Loucy (cell line): ENCODE measurements around the gene PPTC7.
"Not testable (repeated sequence)": the region's sequence is repeated elsewhere in the genome, so short reads cannot be mapped to it uniquely, and the experiment has no call there.

ENCODE experiments used
- H2AFZ ChIP-seq: fragments of 200-600 bp; sonication (generic); 2 replicates; pipeline ENCODE4 v1.6.0; 2016; ENCODE audit warnings: antibody characterized with exemption, mild to moderate bottlenecking, low read length, moderate library complexity
- H3F3A ChIP-seq: fragments of 200-600 bp; 2 replicates; pipeline ENCODE4 v1.6.0; 2016; ENCODE audit warnings: antibody characterized with exemption, low read depth, mild to moderate bottlenecking
- H3K27me3 ChIP-seq: fragments of 200-600 bp; sonication (generic); 2 replicates; pipeline ENCODE4 v1.6.1; 2014; ENCODE audit warnings: low read length, mild to moderate bottlenecking; ENCODE audit not compliant: insufficient read depth, poor library complexity, severe bottlenecking
- H3K36me3 ChIP-seq: fragments of 200-600 bp; sonication (generic); 2 replicates; pipeline ENCODE4 v1.6.1; 2016; ENCODE audit warnings: low read length; ENCODE audit not compliant: insufficient read depth
- H3K4me1 ChIP-seq: fragments of 200-600 bp; sonication (generic); 2 replicates; pipeline ENCODE4 v1.5.1; 2014; ENCODE audit warnings: low read length, mild to moderate bottlenecking; ENCODE audit not compliant: insufficient read depth, poor library complexity, severe bottlenecking
- H3K4me2 ChIP-seq: fragments of 200-600 bp; sonication (generic); 2 replicates; pipeline ENCODE4 v1.6.0; 2014; ENCODE audit warnings: antibody characterized with exemption, low read length, low read depth, mild to moderate bottlenecking; ENCODE audit not compliant: poor library complexity, severe bottlenecking
- H3K4me3 ChIP-seq: fragments of 200-600 bp; sonication (generic); 2 replicates; pipeline ENCODE4 v1.5.1; 2014; ENCODE audit warnings: low read length, mild to moderate bottlenecking, mixed read lengths; ENCODE audit not compliant: poor library complexity, severe bottlenecking
- H3K79me2 ChIP-seq: fragments of 200-600 bp; sonication (generic); 2 replicates; pipeline ENCODE4 v1.6.1; 2014; ENCODE audit warnings: low read length; ENCODE audit not compliant: insufficient read depth
- H3K9ac ChIP-seq: fragments of 200-600 bp; sonication (generic); 2 replicates; pipeline ENCODE4 v1.6.0; 2014; ENCODE audit warnings: mild to moderate bottlenecking, low read depth, low read length, moderate library complexity; ENCODE audit not compliant: poor library complexity, severe bottlenecking
- H3K9me2 ChIP-seq: fragments of 200-600 bp; sonication (generic); replicated peaks from 2 replicates; pipeline ENCODE4 v1.6.1; 2016; ENCODE audit warnings: low read depth, low read length, mixed read lengths
- H3K9me3 ChIP-seq: fragments of 200-600 bp; sonication (generic); 2 replicates; pipeline ENCODE4 v1.6.1; 2014; ENCODE audit warnings: mild to moderate bottlenecking, antibody characterized with exemption, low read length, low read depth; ENCODE audit not compliant: insufficient read depth
- H4K20me1 ChIP-seq: fragments of 200-600 bp; sonication (generic); 2 replicates; pipeline ENCODE4 v1.6.0; 2014; ENCODE audit warnings: antibody characterized with exemption, low read length, mild to moderate bottlenecking; ENCODE audit not compliant: insufficient read depth, poor library complexity, severe bottlenecking
- CTCF ChIP-seq: fragments of 200-600 bp; sonication (generic); conservative IDR thresholded peaks from 2 replicates; pipeline ENCODE4 v1.5.1; 2014; ENCODE audit warnings: mild to moderate bottlenecking, antibody characterized with exemption, low read length
- EZH2phosphoT487 ChIP-seq: fragments of 200-600 bp; IDR thresholded peaks from 2 replicates; pipeline ENCODE4 v1.6.1; 2018; ENCODE audit warnings: antibody characterized with exemption, mild to moderate bottlenecking, moderate library complexity, borderline replicate concordance

PPTC7 gene

GRCh38 chr12:110602085-110602814 lies 19.1 kb upstream of the PPTC7 start:
- H2AFZ ChIP-seq: 0 out of 2 replicates have a peak overlapping the region, but pooled peaks have one; percentile 2
- not testable (repeated sequence) for H3K4me1 ChIP-seq, H3K79me2 ChIP-seq, H3K4me3 ChIP-seq, H3K9me2 ChIP-seq, H3F3A ChIP-seq, H3K36me3 ChIP-seq, H4K20me1 ChIP-seq, H3K4me2 ChIP-seq, H3K9ac ChIP-seq, H3K9me3 ChIP-seq, H3K27me3 ChIP-seq
- TF ChIP-seq CTCF: peak; percentile 84

GRCh38 chr12:110600254-110600653 lies 17.1 kb upstream of the PPTC7 start:
- Histone ChIP-seq H2AFZ (peak overlapping the region; percentile 53; the same call in 1 of the 2 replicates), H3K4me2 (no peak overlapping the region)

GRCh38 chr12:110599334-110599733 lies 16.2 kb upstream of the PPTC7 start:
- no peaks in the 10 kb centered on the region for H3K36me3 ChIP-seq
- no peaks in the 10 kb centered on the region for H4K20me1 ChIP-seq
- H3K79me2 ChIP-seq: no peaks in the 10 kb centered on the region
- H3K4me1 ChIP-seq: no peaks in the 10 kb centered on the region
- H3K27me3 ChIP-seq: no peaks in the 10 kb centered on the region
- no peak overlapping the region for H3K9ac ChIP-seq
- H3K4me2 ChIP-seq: no peak overlapping the region
- H3K9me3 ChIP-seq: no peaks in the 10 kb centered on the region
- TF ChIP-seq EZH2phosphoT487 (no peak), CTCF (no peak)
- peak overlapping the region; percentile 43; the same call in 1 of the 2 replicates for H2AFZ ChIP-seq
- H3F3A ChIP-seq: no peaks in the 10 kb centered on the region
- no peak overlapping the region for H3K4me3 ChIP-seq
- H3K9me2 ChIP-seq: no peaks in the 10 kb centered on the region

More at GRCh38 chr12:110600254-110600653, 17.1 kb upstream of the PPTC7 start:
- H3K9me2 ChIP-seq: no peaks in the 10 kb centered on the region
- H4K20me1 ChIP-seq: no peaks in the 10 kb centered on the region
- no peaks in the 10 kb centered on the region for H3K36me3 ChIP-seq
- no peaks in the 10 kb centered on the region for H3K27me3 ChIP-seq
- TF ChIP-seq EZH2phosphoT487 (no peak), CTCF (peak; percentile 68)
- H3K4me3 ChIP-seq: no peak overlapping the region
- H3K79me2 ChIP-seq: no peaks in the 10 kb centered on the region
- H3K9me3 ChIP-seq: no peaks in the 10 kb centered on the region
- no peaks in the 10 kb centered on the region for H3F3A ChIP-seq
- H3K4me1 ChIP-seq: no peaks in the 10 kb centered on the region
- no peak overlapping the region for H3K9ac ChIP-seq
